Adrenal gland (tissue), 12 donors: ENCODE data around the gene PDK2. TPM values are rescaled to one million over a fixed set of nuclear protein-coding genes. Genes with fewer than 3 reads are reported as not detected.

ENCODE experiments used
- DNase-seq, 7 donors: peaks; one replicate each; pipeline ENCODE4 v3.0.0-alpha.2; 2019 to 2020
- H3K27ac ChIP-seq, 5 donors: fragments of 200-600 bp; sonication (generic) in 4 of 5; 1 replicate in 3 of 5; 2 replicates in 2 of 5; pipeline versions ENCODE4 v1.5.1 to v1.8.0; 2016 to 2020; ENCODE audit warnings: mild to moderate bottlenecking in 1 of 5
- H3K27me3 ChIP-seq: fragments of 200-600 bp; 2 replicates; pipeline ENCODE4 v1.8.0; 2021
- H3K36me3 ChIP-seq, 2 donors: fragments of 200-600 bp; replicated peaks in 1 of 2; 1 replicate in 1 of 2; 2 replicates in 1 of 2; pipeline versions ENCODE4 v1.5.1 to v1.8.0; 2018 to 2022
- H3K4me1 ChIP-seq, 2 donors: fragments of 200-600 bp; replicated peaks in 1 of 2; 1 replicate in 1 of 2; 2 replicates in 1 of 2; pipeline versions ENCODE4 v1.5.1 to v1.8.0; 2018 to 2021
- H3K4me3 ChIP-seq, 4 donors: fragments of 200-600 bp; sonication (generic) in 3 of 4; one replicate each; pipeline ENCODE4 v1.5.1; 2016 to 2018
- H3K9me3 ChIP-seq, 3 donors: fragments of 200-600 bp; sonication (generic) in 1 of 3; replicated peaks in 1 of 3; 1 replicate in 2 of 3; 2 replicates in 1 of 3; pipeline versions ENCODE4 v1.5.1 to v1.8.0; 2016 to 2021
- POLR2A ChIP-seq, 2 donors: fragments of 450-650 bp; IDR thresholded peaks; one replicate each; pipeline ENCODE4 v1.6.1; 2017; ENCODE audit warnings: antibody characterized with exemption in 2 of 2, mild to moderate bottlenecking in 2 of 2, moderate library complexity in 1 of 2
- WGBS, 4 donors: extraction: QIAGEN DNeasy Blood & Tissue Kit in 2 of 4; methylation state at CpG; one replicate each; pipeline versions ENCODE4 v1.1.5 to v1.1.7; 2013 to 2017; 5-methylcytosine and 5-hydroxymethylcytosine counted together
- intact Hi-C, 2 donors: fragments of 100-400 bp; cut with DNase I; formaldehyde crosslinking; loops; one replicate each; pipeline versions ENCODE4 v1.14.1 to v1.15.0; 2022 to 2023
- polyA plus RNA-seq, 3 donors: library from polyadenylated mRNA; stranded (reverse); fragments of 200-250 nt in 2 of 3; fragments of 350-450 nt in 1 of 3; fragmentation: Illumina TruSeq in 1 of 3; extraction: RNeasy Lipid Tissue Mini Kit (QIAGEN cat#74804) in 1 of 3; gene quantifications; one replicate each; pipeline ENCODE4 v1.2.3, GENCODE V29; 2013 to 2014
- total RNA-seq, 9 donors: library from RNA; depleted of rRNA in 4 of 9; stranded (reverse); fragments of >200 nt in 4 of 9; fragments of 120-200 nt in 1 of 9; fragmentation: NEBNext Ultra II Directional in 1 of 9; extraction: Animal tissue kit (Norgen Biotek cat#: 25700) in 1 of 9; gene quantifications; one replicate each; pipeline versions ENCODE4 v1.1.0 to v1.2.4, GENCODE V29; 2013 to 2023
- TF ChIP-seq, protein P1 (sequence below), 6 experiments: fragments of 450-650 bp in 4 of 6; fragments of 200-600 bp in 2 of 6; sonication (generic) in 1 of 6; IDR thresholded peaks; 1 replicate in 5 of 6; 2 replicates in 1 of 6; pipeline versions ENCODE4 v1.5.1 to v1.8.0; 2016 to 2021; ENCODE audit warnings: antibody characterized with exemption in 6 of 6, mild to moderate bottlenecking in 2 of 6, moderate library complexity in 1 of 6
- donor health status: healthy with polysubstance abuse.
- donor health status: Bipolar disorder and iron deficiency.
- donor health status: DM: yes; HTN: yes; CAD: no.
- donor health status: DM: no; HTN: no; CAD: no.
- donor health status: DM: no; HTN: no; CAD: no.
- donor health status: DM: yes; HTN: yes; CAD: no.

Gene PDK2
- total and polyA plus RNA-seq, 12 donors: 28.4 to 225 (median 124) TPM

DNA sequence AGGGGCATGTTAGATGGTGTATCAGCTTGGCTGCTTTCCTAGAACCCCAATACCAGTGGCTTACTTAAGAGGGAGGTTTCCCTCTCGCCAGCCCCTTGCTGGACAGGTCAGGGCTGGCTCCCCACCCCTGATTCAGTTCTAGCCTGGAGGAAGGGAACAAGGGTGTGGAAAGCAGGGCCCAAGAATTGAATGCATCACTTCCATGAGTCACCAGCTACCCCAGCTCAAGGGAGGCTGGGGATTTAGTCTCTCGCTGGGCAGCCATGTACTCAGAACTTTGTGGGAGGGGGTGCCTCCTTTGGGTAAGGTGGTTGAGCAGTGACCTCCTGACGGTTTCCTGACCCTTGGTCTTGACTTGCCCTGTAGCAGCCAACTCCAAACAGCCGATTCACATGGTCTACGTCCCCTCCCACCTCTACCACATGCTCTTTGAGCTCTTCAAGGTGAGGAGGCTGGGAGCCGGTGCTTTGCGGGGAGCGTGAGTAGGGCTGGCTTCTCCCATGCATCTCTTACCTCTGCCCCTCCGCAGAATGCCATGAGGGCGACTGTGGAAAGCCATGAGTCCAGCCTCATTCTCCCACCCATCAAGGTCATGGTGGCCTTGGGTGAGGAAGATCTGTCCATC lies 12.8 kb downstream of the PDK2 start:
- intact Hi-C loops: no loop called here
- WGBS, 4 donors: 53 to 81% (median 67%) methylated on average over 7 to 10 of the region's 10 CpGs
- Histone ChIP-seq H3K9me3 (no peaks in the 10 kb centered on the region), H3K36me3 (peaks cover 0 to 44% of the 10 kb centered on the region in 2 donors), H3K4me1 (peaks cover 28 to 46% of the 10 kb centered on the region in 2 donors), H3K4me3 (no peak overlapping the region), H3K27me3 (no peaks in the 10 kb centered on the region), H3K27ac (peak overlapping the region in 4 of 5 donors; percentile 11 to 98 (median 74))
- TF ChIP-seq POLR2A (IDR thresholded peaks at IDR 0.05): no peak
- TF ChIP-seq, protein P1, sequence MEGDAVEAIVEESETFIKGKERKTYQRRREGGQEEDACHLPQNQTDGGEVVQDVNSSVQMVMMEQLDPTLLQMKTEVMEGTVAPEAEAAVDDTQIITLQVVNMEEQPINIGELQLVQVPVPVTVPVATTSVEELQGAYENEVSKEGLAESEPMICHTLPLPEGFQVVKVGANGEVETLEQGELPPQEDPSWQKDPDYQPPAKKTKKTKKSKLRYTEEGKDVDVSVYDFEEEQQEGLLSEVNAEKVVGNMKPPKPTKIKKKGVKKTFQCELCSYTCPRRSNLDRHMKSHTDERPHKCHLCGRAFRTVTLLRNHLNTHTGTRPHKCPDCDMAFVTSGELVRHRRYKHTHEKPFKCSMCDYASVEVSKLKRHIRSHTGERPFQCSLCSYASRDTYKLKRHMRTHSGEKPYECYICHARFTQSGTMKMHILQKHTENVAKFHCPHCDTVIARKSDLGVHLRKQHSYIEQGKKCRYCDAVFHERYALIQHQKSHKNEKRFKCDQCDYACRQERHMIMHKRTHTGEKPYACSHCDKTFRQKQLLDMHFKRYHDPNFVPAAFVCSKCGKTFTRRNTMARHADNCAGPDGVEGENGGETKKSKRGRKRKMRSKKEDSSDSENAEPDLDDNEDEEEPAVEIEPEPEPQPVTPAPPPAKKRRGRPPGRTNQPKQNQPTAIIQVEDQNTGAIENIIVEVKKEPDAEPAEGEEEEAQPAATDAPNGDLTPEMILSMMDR (IDR thresholded peaks at IDR 0.05): no peak
- DNase-seq: peak in 4 of 7 donors; percentile 42 to 74 (median 58)

DNA sequence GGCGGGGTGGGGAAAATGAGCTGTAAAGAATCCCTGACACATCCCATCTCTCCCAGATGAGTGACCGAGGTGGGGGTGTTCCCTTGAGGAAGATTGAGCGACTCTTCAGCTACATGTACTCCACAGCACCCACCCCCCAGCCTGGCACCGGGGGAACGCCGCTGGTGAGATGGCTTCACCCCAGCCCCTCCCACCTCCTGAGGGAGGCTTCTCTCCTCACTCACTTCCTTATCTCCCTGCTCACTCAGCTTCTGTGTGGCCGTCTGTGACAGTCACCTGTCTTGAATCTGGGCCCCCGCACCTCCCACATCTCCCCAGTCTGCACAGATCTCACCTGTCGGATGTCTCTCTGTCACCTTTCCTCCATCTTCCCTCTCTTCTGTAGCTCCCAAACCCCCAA lies 13.4 kb downstream of the PDK2 start:
- Histone ChIP-seq H3K36me3 (peaks cover 0 to 44% of the 10 kb centered on the region in 2 donors), H3K27me3 (no peaks in the 10 kb centered on the region), H3K4me1 (peaks cover 26 to 47% of the 10 kb centered on the region in 2 donors), H3K27ac (peak overlapping the region in 3 of 5 donors; percentile 92 to 98 (median 98)), H3K4me3 (no peak overlapping the region), H3K9me3 (no peaks in the 10 kb centered on the region)
- 77 to 83% (median 78%) methylated on average over 9 of the region's 9 CpGs for WGBS, 4 donors
- peak in 1 of 7 donors; percentile 20 for DNase-seq
- intact Hi-C loops: no loop called here
- TF ChIP-seq POLR2A (IDR thresholded peaks at IDR 0.05): no peak
- TF ChIP-seq, protein P1 (IDR thresholded peaks at IDR 0.05): no peak

DNA sequence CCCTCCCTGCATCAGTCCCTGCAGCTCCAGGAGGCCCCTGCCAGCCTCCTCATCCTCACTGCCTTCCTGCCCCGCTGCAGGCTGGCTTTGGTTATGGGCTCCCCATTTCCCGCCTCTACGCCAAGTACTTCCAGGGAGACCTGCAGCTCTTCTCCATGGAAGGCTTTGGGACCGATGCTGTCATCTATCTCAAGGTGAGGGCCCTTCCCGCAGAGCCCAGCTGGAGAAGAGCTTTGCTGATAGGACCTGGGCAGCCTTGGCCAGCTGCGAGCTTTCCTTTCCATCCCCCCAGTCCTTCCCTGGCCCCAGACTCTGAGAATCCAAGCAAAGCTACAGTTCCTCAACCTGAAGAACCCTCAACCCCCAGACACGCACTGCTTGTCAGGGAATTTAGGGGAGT lies 14.1 kb downstream of the PDK2 start:
- intact Hi-C loops: no loop called here
- WGBS, 4 donors: 65 to 85% (median 79%) methylated on average over 7 of the region's 7 CpGs
- peaks cover 0 to 44% of the 10 kb centered on the region in 2 donors for H3K36me3 ChIP-seq

DNA sequence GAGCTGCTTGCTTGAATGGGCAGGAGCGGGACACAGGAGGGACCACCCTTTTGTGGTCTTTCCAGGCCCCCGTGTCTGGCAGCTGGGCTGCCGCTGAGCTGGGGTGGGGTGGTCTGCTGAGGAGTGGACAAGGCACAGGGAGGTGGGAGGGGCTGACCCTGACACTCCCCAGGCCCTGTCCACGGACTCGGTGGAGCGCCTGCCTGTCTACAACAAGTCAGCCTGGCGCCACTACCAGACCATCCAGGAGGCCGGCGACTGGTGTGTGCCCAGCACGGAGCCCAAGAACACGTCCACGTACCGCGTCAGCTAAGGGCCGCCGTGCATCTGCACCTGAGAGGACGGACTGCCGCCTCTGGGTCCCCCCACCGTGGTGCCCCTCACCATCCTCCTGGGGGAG lies 14.6 kb downstream of the PDK2 start:
- peak in 4 of 7 donors; percentile 48 to 60 (median 50) for DNase-seq
- peaks cover 0 to 44% of the 10 kb centered on the region in 2 donors for H3K36me3 ChIP-seq
- TF ChIP-seq POLR2A (IDR thresholded peaks at IDR 0.05): no peak
- WGBS, 4 donors: 79 to 88% (median 82%) methylated on average over 14 to 19 of the region's 19 CpGs; no CpG with 5 or more reads in 1 of the 4 donors
- intact Hi-C loops: no loop called here
- no peak overlapping the region for H3K4me3 ChIP-seq
- no peaks in the 10 kb centered on the region for H3K27me3 ChIP-seq
- H3K27ac ChIP-seq: peak overlapping the region; percentile 56 to 98 (median 92)
- peaks cover 26 to 48% of the 10 kb centered on the region in 2 donors for H3K4me1 ChIP-seq
- no peaks in the 10 kb centered on the region for H3K9me3 ChIP-seq

More for the DNA sequence above, 14.1 kb downstream of the PDK2 start:
- Histone ChIP-seq H3K27ac (peak overlapping the region; percentile 56 to 98 (median 92)), H3K27me3 (no peaks in the 10 kb centered on the region), H3K9me3 (no peaks in the 10 kb centered on the region), H3K4me3 (no peak overlapping the region), H3K4me1 (peaks cover 26 to 48% of the 10 kb centered on the region in 2 donors)
- peak in 5 of 7 donors; percentile 51 to 69 (median 56) for DNase-seq
- TF ChIP-seq POLR2A (IDR thresholded peaks at IDR 0.05): no peak
- TF ChIP-seq, protein P1 (IDR thresholded peaks at IDR 0.05): no peak
